SU-DHL-6 (cell line): ENCODE results near the gene TSGA10IP.

Experiments
- EZH2phosphoT487 ChIP-seq: fragments of 200-600 bp; sonication (generic), shearing (Covaris generic); conservative IDR thresholded peaks from 2 replicates; pipeline ENCODE4 v1.6.1; 2018; ENCODE audit warnings: mild to moderate bottlenecking, antibody characterized with exemption, low read length, moderate library complexity, mixed read lengths
- TF ChIP-seq, protein P1 (sequence below): fragments of 200-600 bp; sonication (generic); IDR thresholded peaks from one replicate; pipeline ENCODE4 v1.5.1; 2017; ENCODE audit warnings: antibody characterized with exemption, mild to moderate bottlenecking, low read length, moderate library complexity; ENCODE audit not compliant: insufficient read depth, poor library complexity, severe bottlenecking

DNA sequence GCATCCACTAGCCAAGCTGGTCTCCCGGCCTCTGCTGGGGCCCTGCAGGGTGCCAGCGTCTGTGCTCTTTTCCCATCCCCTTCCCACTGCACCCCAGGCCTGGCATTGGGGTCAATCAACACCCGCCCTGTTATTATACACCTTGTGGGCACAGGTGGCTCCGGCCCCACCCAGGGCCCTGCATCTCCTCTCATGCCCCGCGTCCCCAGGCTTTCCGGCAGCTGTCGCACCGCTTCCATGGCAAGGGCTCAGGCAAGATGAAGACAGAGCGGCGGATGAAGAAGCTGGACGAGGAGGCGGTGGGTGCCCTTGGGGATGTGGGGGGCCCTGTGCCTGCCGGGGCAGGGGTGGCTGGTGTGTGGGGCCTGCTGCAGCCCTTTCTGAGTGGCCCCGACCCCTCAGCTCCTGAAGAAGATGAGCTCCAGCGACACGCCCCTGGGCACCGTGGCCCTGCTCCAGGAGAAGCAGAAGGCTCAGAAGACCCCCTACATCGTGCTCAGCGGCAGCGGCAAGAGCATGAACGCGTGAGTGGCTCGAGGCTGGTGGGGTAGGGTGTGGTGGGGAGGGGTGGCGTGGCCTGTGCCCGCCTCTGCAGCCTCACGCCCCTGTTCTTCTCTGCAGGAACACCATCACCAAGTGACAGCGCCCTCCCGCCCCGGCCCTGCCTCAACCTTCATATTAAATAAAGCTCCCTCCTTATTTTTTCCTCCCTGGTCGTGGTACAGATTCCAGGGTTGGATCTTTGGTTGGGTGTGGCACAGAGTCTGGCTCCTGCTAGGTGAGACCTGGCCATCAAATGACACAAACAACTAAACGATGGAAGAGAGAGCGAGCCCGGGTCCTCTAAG is 33.3 kb downstream of the TSGA10IP start:
- TF ChIP-seq, protein P1, sequence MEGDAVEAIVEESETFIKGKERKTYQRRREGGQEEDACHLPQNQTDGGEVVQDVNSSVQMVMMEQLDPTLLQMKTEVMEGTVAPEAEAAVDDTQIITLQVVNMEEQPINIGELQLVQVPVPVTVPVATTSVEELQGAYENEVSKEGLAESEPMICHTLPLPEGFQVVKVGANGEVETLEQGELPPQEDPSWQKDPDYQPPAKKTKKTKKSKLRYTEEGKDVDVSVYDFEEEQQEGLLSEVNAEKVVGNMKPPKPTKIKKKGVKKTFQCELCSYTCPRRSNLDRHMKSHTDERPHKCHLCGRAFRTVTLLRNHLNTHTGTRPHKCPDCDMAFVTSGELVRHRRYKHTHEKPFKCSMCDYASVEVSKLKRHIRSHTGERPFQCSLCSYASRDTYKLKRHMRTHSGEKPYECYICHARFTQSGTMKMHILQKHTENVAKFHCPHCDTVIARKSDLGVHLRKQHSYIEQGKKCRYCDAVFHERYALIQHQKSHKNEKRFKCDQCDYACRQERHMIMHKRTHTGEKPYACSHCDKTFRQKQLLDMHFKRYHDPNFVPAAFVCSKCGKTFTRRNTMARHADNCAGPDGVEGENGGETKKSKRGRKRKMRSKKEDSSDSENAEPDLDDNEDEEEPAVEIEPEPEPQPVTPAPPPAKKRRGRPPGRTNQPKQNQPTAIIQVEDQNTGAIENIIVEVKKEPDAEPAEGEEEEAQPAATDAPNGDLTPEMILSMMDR, result no peak
- TF ChIP-seq EZH2phosphoT487, result no peak
